Stimulated activated naive CD4-positive, alpha-beta T cell (primary cell): ENCODE results near the gene SLC16A3.
"Not testable (repeated sequence)": the region's sequence is repeated elsewhere in the genome, so short reads cannot be mapped to it uniquely, and the experiment has no call there.

Experiments used
- DNase-seq, 6 experiments: peaks; one replicate each; lab custom pipeline; 2025; lab: John Stamatoyannopoulos, UW

The SLC16A3 gene

GRCh38 chr17:82228842-82229697 lies at the start of gene SLC16A3:
TSS of gene SLC16A3 (plus strand) at chr17:82229042. CDS start at chr17:82236009, 6,967 bp downstream.
- peak in 5 of 6 experiments; percentile 15 to 53 (median 47) for DNase-seq

GRCh38 chr17:82179412-82179811 lies 49.4 kb upstream of the SLC16A3 start:
- no peak for DNase-seq

GRCh38 chr17:82179946-82180475 lies 48.8 kb upstream of the SLC16A3 start:
- no peak for DNase-seq

GRCh38 chr17:82180776-82181528 lies 47.9 kb upstream of the SLC16A3 start:
- no peak for DNase-seq

GRCh38 chr17:82184761-82185160 lies 44.1 kb upstream of the SLC16A3 start:
- DNase-seq, result no peak

- no peak for DNase-seq
Measured at GRCh38 chr17:82186221-82186620, 42.6 kb upstream of the SLC16A3 start.

- no peak for DNase-seq
Measured at GRCh38 chr17:82187500-82187899, 41.3 kb upstream of the SLC16A3 start.

- no peak for DNase-seq
Measured at GRCh38 chr17:82188001-82188961, 40.6 kb upstream of the SLC16A3 start.

- DNase-seq, result not testable (repeated sequence)
Measured at GRCh38 chr17:82193050-82193449, 35.8 kb upstream of the SLC16A3 start.

GRCh38 chr17:82193520-82194220 lies 35.2 kb upstream of the SLC16A3 start:
- no peak for DNase-seq

- DNase-seq, result no peak
Measured at GRCh38 chr17:82194765-82195164, 34.1 kb upstream of the SLC16A3 start.

GRCh38 chr17:82195675-82196672 lies 32.9 kb upstream of the SLC16A3 start:
- no peak for DNase-seq

- no peak for DNase-seq
Measured at GRCh38 chr17:82198092-82198491, 30.8 kb upstream of the SLC16A3 start.

- no peak for DNase-seq
Measured at GRCh38 chr17:82199496-82199895, 29.3 kb upstream of the SLC16A3 start.

GRCh38 chr17:82200135-82200534 lies 28.7 kb upstream of the SLC16A3 start:
- DNase-seq, result no peak

GRCh38 chr17:82200743-82201497 lies 27.9 kb upstream of the SLC16A3 start:
- peak; percentile 47 to 91 (median 68) for DNase-seq

GRCh38 chr17:82201498-82201910 lies 27.3 kb upstream of the SLC16A3 start:
- peak in 4 of 6 experiments; percentile 13 to 54 (median 39) for DNase-seq

- no peak for DNase-seq
Measured at GRCh38 chr17:82202981-82203380, 25.9 kb upstream of the SLC16A3 start.

GRCh38 chr17:82203920-82204319 lies 24.9 kb upstream of the SLC16A3 start:
- no peak for DNase-seq
